Neural progenitor cell (in vitro differentiated cells): ENCODE results near the gene NARF. TPM values are rescaled to one million over a fixed set of nuclear protein-coding genes. Genes with fewer than 3 reads are reported as not detected.

Experiments
- DNase-seq: peaks from one replicate; pipeline ENCODE4 v3.0.0-alpha.2; 2016; ENCODE audit warnings: low spot score
- H2AFZ ChIP-seq: fragments of 200-600 bp; sonication (generic); replicated peaks from 2 replicates; pipeline ENCODE4 v1.6.1; 2016; ENCODE audit warnings: antibody characterized with exemption
- H3F3A ChIP-seq: fragments of 200-600 bp; sonication (generic); 2 replicates; pipeline ENCODE4 v1.6.1; 2016; ENCODE audit warnings: antibody characterized with exemption, low read depth
- H3K27ac ChIP-seq: fragments of 200-600 bp; sonication (generic); 2 replicates; pipeline ENCODE4 v1.5.1; 2016; ENCODE audit warnings: mild to moderate bottlenecking
- H3K27me3 ChIP-seq: fragments of 200-600 bp; sonication (generic); 2 replicates; pipeline ENCODE4 v1.6.1; 2016; ENCODE audit warnings: mild to moderate bottlenecking, moderate library complexity
- H3K36me3 ChIP-seq: fragments of 200-600 bp; sonication (generic); 2 replicates; pipeline ENCODE4 v1.5.1; 2016
- H3K4me1 ChIP-seq: fragments of 200-600 bp; sonication (generic); 2 replicates; pipeline ENCODE4 v1.6.1; 2016; ENCODE audit warnings: mixed run types
- H3K4me2 ChIP-seq: fragments of 200-600 bp; sonication (generic); 2 replicates; pipeline ENCODE4 v1.6.1; 2016
- H3K4me3 ChIP-seq: fragments of 200-600 bp; sonication (generic); 2 replicates; pipeline ENCODE4 v1.5.1; 2016
- H3K79me2 ChIP-seq: fragments of 200-600 bp; sonication (generic); 2 replicates; pipeline ENCODE4 v1.6.1; 2016; ENCODE audit warnings: low read depth
- H3K9ac ChIP-seq: fragments of 200-600 bp; sonication (generic); 2 replicates; pipeline ENCODE4 v1.6.1; 2016
- H3K9me3 ChIP-seq: fragments of 200-600 bp; sonication (generic); 2 replicates; pipeline ENCODE4 v1.5.1; 2016; ENCODE audit warnings: low read depth
- H4K20me1 ChIP-seq: fragments of 200-600 bp; sonication (generic); 2 replicates; pipeline ENCODE4 v1.6.1; 2016; ENCODE audit warnings: low read depth
- H3K27ac Mint-ChIP-seq: 3 replicates; pipeline ENCODE4 v1.8.0; 2021; ENCODE audit warnings: mixed read lengths
- H3K27me3 Mint-ChIP-seq: 2 replicates; pipeline ENCODE4 v1.8.0; 2022; ENCODE audit warnings: low read depth, mild to moderate bottlenecking, inconsistent platforms, moderate library complexity, mixed read lengths; ENCODE audit not compliant: insufficient read depth
- H3K36me3 Mint-ChIP-seq: 3 replicates; pipeline ENCODE4 v1.8.0; 2021; ENCODE audit warnings: mixed read lengths
- H3K4me1 Mint-ChIP-seq: 3 replicates; pipeline ENCODE4 v1.8.0; 2021; ENCODE audit warnings: mixed read lengths
- H3K4me3 Mint-ChIP-seq: 3 replicates; pipeline ENCODE4 v1.8.0; 2021; ENCODE audit warnings: mild to moderate bottlenecking, moderate library complexity, mixed read lengths
- H3K9me3 Mint-ChIP-seq: 3 replicates; pipeline ENCODE4 v1.8.0; 2020; ENCODE audit warnings: mixed read lengths
- CTCF ChIP-seq: fragments of 200-600 bp; sonication (generic); IDR thresholded peaks from 2 replicates; pipeline ENCODE4 v1.5.1; 2017; ENCODE audit warnings: antibody characterized with exemption, mild to moderate bottlenecking
- EZH2 ChIP-seq: fragments of 200-600 bp; sonication (generic); IDR thresholded peaks from 2 replicates; pipeline ENCODE4 v1.6.1; 2017; ENCODE audit warnings: antibody characterized with exemption, mild to moderate bottlenecking, moderate library complexity
- EZH2phosphoT487 ChIP-seq: fragments of 200-600 bp; sonication (generic); IDR thresholded peaks from 2 replicates; pipeline ENCODE4 v1.6.1; 2017; ENCODE audit warnings: antibody characterized with exemption
- total RNA-seq: library from RNA; depleted of rRNA; stranded (reverse); fragments of >200 nt; gene quantifications from 2 replicates; pipeline ENCODE4 v1.2.3, GENCODE V29; 2015; ENCODE audit warnings: low replicate concordance

Gene NARF
- total RNA-seq, 1 donor from 2014 or later = 166 TPM

DNA sequence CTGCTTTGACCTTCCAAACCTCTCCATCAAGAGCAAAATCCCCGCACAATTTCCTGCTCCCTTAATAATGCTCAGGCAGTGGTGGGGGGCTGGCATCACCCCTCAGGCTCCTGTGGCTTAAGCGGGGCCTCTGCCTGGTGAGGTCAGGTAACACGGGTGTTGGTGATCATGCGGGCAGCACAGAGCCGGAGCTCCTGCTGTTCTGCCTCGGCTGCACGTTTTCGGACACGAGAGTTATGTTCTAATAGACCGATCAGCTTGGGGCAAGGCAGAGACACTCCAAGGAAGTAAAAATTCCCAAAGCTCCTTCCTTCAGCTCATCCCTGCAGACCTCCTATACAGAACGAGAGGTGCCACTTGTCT, 6.0 kb downstream of the NARF start:
- Histone ChIP-seq H2AFZ (no peak overlapping the region), H3K79me2 (peaks cover 9% of the 10 kb centered on the region), H3F3A (no peaks in the 10 kb centered on the region), H3K27ac (no peak overlapping the region), H3K36me3 (peaks cover 4% of the 10 kb centered on the region), H3K4me3 (no peak overlapping the region), H3K4me1 (peaks cover 2% of the 10 kb centered on the region), H3K9me3 (no peaks in the 10 kb centered on the region), H3K9ac (no peak overlapping the region), H3K4me2 (no peak overlapping the region), H3K27me3 (no peaks in the 10 kb centered on the region), H4K20me1 (peaks cover 27% of the 10 kb centered on the region)
- Mint-ChIP-seq H3K36me3 (peaks cover 49% of the 10 kb centered on the region), H3K27me3 (peaks cover 7% of the 10 kb centered on the region), H3K9me3 (no peaks in the 10 kb centered on the region), H3K4me1 (peaks cover 7% of the 10 kb centered on the region), H3K27ac (no peak overlapping the region), H3K4me3 (no peak overlapping the region)
- no peak for TF ChIP-seq EZH2phosphoT487
- TF ChIP-seq EZH2 = no peak
- TF ChIP-seq CTCF = no peak
- DNase-seq = no peak

- H3K27me3 Mint-ChIP-seq = peaks cover 7% of the 10 kb centered on the region
- peaks cover 3% of the 10 kb centered on the region for H3K79me2 ChIP-seq
- H3K27ac ChIP-seq = no peak overlapping the region
- no peaks in the 10 kb centered on the region for H3K9me3 Mint-ChIP-seq
- peaks cover 50% of the 10 kb centered on the region for H3K36me3 Mint-ChIP-seq
- H3K9me3 ChIP-seq = no peaks in the 10 kb centered on the region
- no peak overlapping the region for H2AFZ ChIP-seq
- peaks cover 9% of the 10 kb centered on the region for H3K36me3 ChIP-seq
- no peak overlapping the region for H3K4me3 Mint-ChIP-seq
- no peaks in the 10 kb centered on the region for H3K27me3 ChIP-seq
- no peak overlapping the region for H3K4me3 ChIP-seq
- no peak overlapping the region for H3K4me2 ChIP-seq
- no peaks in the 10 kb centered on the region for H3K4me1 ChIP-seq
- no peak for DNase-seq
- H3K9ac ChIP-seq = no peak overlapping the region
- no peaks in the 10 kb centered on the region for H3F3A ChIP-seq
- no peak for TF ChIP-seq CTCF
- H4K20me1 ChIP-seq = peaks cover 24% of the 10 kb centered on the region
- peaks cover 4% of the 10 kb centered on the region for H3K4me1 Mint-ChIP-seq
- no peak overlapping the region for H3K27ac Mint-ChIP-seq
Observed at GRCh38 chr17:82465023-82465603, 6.6 kb downstream of the NARF start.

- H3K4me3 ChIP-seq = no peak overlapping the region
- no peaks in the 10 kb centered on the region for H3K4me1 ChIP-seq
- H3K79me2 ChIP-seq = no peaks in the 10 kb centered on the region
- H3K9ac ChIP-seq = no peak overlapping the region
- H3K36me3 ChIP-seq = peaks cover 10% of the 10 kb centered on the region
- no peaks in the 10 kb centered on the region for H3F3A ChIP-seq
- peaks cover 9% of the 10 kb centered on the region for H4K20me1 ChIP-seq
- no peaks in the 10 kb centered on the region for H3K9me3 ChIP-seq
- H3K27ac ChIP-seq = no peak overlapping the region
- Mint-ChIP-seq H3K36me3 (peaks cover 45% of the 10 kb centered on the region), H3K9me3 (no peaks in the 10 kb centered on the region), H3K27ac (no peak overlapping the region), H3K27me3 (peaks cover under 1% of the 10 kb centered on the region), H3K4me1 (no peaks in the 10 kb centered on the region), H3K4me3 (no peak overlapping the region)
- H3K4me2 ChIP-seq = no peak overlapping the region
- H2AFZ ChIP-seq = no peak overlapping the region
- no peaks in the 10 kb centered on the region for H3K27me3 ChIP-seq
- no peak for DNase-seq
- no peak for TF ChIP-seq CTCF
- no peak for TF ChIP-seq EZH2phosphoT487
- no peak for TF ChIP-seq EZH2
Observed at GRCh38 chr17:82468692-82469091, 10.2 kb downstream of the NARF start.
